Keratinocyte (primary cell): Measurements from ENCODE around the gene RERE. TPM values are rescaled to one million over a fixed set of nuclear protein-coding genes. Genes with fewer than 3 reads are reported as not detected.

Source experiments
- DNase-seq: peaks from one replicate; pipeline ENCODE4 v3.0.0-alpha.2; 2011; ENCODE audit warnings: low read depth, missing footprints, low spot score
- FAIRE-seq: peaks from 2 replicates; lab custom pipeline; 2011; peaks lifted over from hg19 to GRCh38; lab: Jason Lieb, UNC
- H2AFZ ChIP-seq: 2 replicates; pipeline ENCODE4 v1.6.0; 2012; ENCODE audit warnings: low read length, control low read depth, inconsistent platforms; ENCODE audit not compliant: control insufficient read depth
- H3K27ac ChIP-seq: 2 replicates; pipeline ENCODE4 v1.5.1; 2011; ENCODE audit warnings: low read length; ENCODE audit not compliant: control insufficient read depth, insufficient read depth
- H3K27me3 ChIP-seq: 3 replicates; pipeline ENCODE4 v1.6.0; 2011; ENCODE audit warnings: low read length; ENCODE audit not compliant: control insufficient read depth, insufficient read depth; ENCODE audit errors: extremely low read depth
- H3K36me3 ChIP-seq, 2 experiments: 2 replicates in 1 of 2; 3 replicates in 1 of 2; pipeline ENCODE4 v1.5.1; 2011; ENCODE audit warnings: low read length in 2 of 2, mild to moderate bottlenecking in 1 of 2; ENCODE audit not compliant: control insufficient read depth in 2 of 2, insufficient read depth in 2 of 2; ENCODE audit errors: extremely low read depth in 1 of 2
- H3K4me1 ChIP-seq: 3 replicates; pipeline ENCODE4 v1.5.1; 2011; ENCODE audit warnings: low read length; ENCODE audit not compliant: control insufficient read depth, insufficient read depth; ENCODE audit errors: extremely low read depth
- H3K4me2 ChIP-seq: 3 replicates; pipeline ENCODE4 v1.6.0; 2011; ENCODE audit warnings: low read depth, low read length; ENCODE audit not compliant: control insufficient read depth, insufficient read depth; ENCODE audit errors: extremely low read depth
- H3K4me3 ChIP-seq, 3 experiments: fragments of 200-600 bp in 1 of 3; sonication (generic) in 1 of 3; 2 replicates in 2 of 3; 3 replicates in 1 of 3; pipeline ENCODE4 v1.5.1; 2011 to 2016; ENCODE audit warnings: low read length in 3 of 3, mild to moderate bottlenecking in 3 of 3, control low read depth in 2 of 3, inconsistent platforms in 1 of 3, low read depth in 1 of 3, mixed read lengths in 1 of 3, mixed run types in 1 of 3, moderate library complexity in 1 of 3; ENCODE audit not compliant: control insufficient read depth in 2 of 3, insufficient read depth in 2 of 3; ENCODE audit errors: extremely low read depth in 1 of 3
- H3K79me2 ChIP-seq: 2 replicates; pipeline ENCODE4 v1.6.0; 2012; ENCODE audit warnings: low read length; ENCODE audit not compliant: control insufficient read depth, insufficient read depth
- H3K9ac ChIP-seq: 3 replicates; pipeline ENCODE4 v1.6.0; 2011; ENCODE audit warnings: low read length; ENCODE audit not compliant: control insufficient read depth, insufficient read depth; ENCODE audit errors: extremely low read depth
- H3K9me1 ChIP-seq: 3 replicates; pipeline ENCODE4 v1.6.0; 2011; ENCODE audit warnings: low read length; ENCODE audit not compliant: control insufficient read depth, insufficient read depth; ENCODE audit errors: extremely low read depth
- H3K9me3 ChIP-seq: 2 replicates; pipeline ENCODE4 v1.5.1; 2012; ENCODE audit warnings: low read depth, low read length; ENCODE audit not compliant: control insufficient read depth
- H4K20me1 ChIP-seq: 3 replicates; pipeline ENCODE4 v1.6.0; 2011; ENCODE audit warnings: low read length; ENCODE audit not compliant: control insufficient read depth, insufficient read depth; ENCODE audit errors: extremely low read depth
- CTCF ChIP-seq, 3 experiments: IDR thresholded peaks in 1 of 3; conservative IDR thresholded peaks in 1 of 3; optimal IDR thresholded peaks in 1 of 3; 2 replicates in 2 of 3; 3 replicates in 1 of 3; pipeline versions ENCODE3 to v1.5.1; 2011; ENCODE audit warnings: low read length in 3 of 3, mild to moderate bottlenecking in 3 of 3, moderate library complexity in 2 of 3, control low read depth in 1 of 3, inconsistent platforms in 1 of 3; ENCODE audit not compliant: insufficient read depth in 2 of 3; ENCODE audit errors: extremely low read depth in 1 of 3
- EZH2 ChIP-seq: IDR thresholded peaks from one replicate; pipeline ENCODE4 v1.6.1; 2012; ENCODE audit warnings: inconsistent platforms, mild to moderate bottlenecking, low read length, moderate library complexity
- dilution Hi-C: fragments of 300-500 bp; cut with MboI; formaldehyde crosslinking; loops from one replicate; pipeline ENCODE4 v1.7.0; 2020; ENCODE audit warnings: low sequenced_read_pairs; ENCODE audit not compliant: extremely low pct_ligation_motif_present
- polyA plus RNA-seq, 5 experiments: library from polyadenylated mRNA; depleted of rRNA in 3 of 5; stranded (reverse) in 3 of 5; stranded (forward) in 1 of 5; unstranded in 1 of 5; fragments of >200 nt; gene quantifications; 1 replicate in 1 of 5; 2 replicates in 3 of 5; 3 replicates in 1 of 5; pipeline versions ENCODE4 v1.2.1 to v1.2.3, GENCODE V29; 2011 to 2012; ENCODE audit warnings: missing spikeins in 2 of 5, low read depth in 1 of 5, low replicate concordance in 1 of 5

Gene RERE
- polyA plus RNA-seq, 1 donor (not counting 4 experiments of a cell fraction or from before 2014, with no cell fraction given) = 3.8 TPM

- no peak for FAIRE-seq
- peaks cover 2 to 3% of the 10 kb centered on the region in 2 experiments for H3K36me3 ChIP-seq
Measured at GRCh38 chr1:8540971-8541370, 276.5 kb downstream of the RERE start.

GRCh38 chr1:8540261-8540941 lies 277.0 kb downstream of the RERE start:
- peaks cover 26% of the 10 kb centered on the region for H3K4me1 ChIP-seq
- no peak overlapping the region for H2AFZ ChIP-seq
- H3K27me3 ChIP-seq = no peaks in the 10 kb centered on the region
- H3K36me3 ChIP-seq = peaks cover 2 to 3% of the 10 kb centered on the region in 2 experiments
- no peak for TF ChIP-seq EZH2
- no peak for TF ChIP-seq CTCF (optimal IDR thresholded peaks at IDR 0.05 in 1 of 3, IDR thresholded peaks at IDR 0.05 in 1 of 3, conservative IDR thresholded peaks at IDR 0.05 in 1 of 3; ENCODE audit: extremely low read depth in 1 of 3, insufficient read depth in 2 of 3, low read length in 3 of 3)
- FAIRE-seq (peak; percentile 48), DNase-seq (no peak)
- no peaks in the 10 kb centered on the region for H4K20me1 ChIP-seq
- no peaks in the 10 kb centered on the region for H3K79me2 ChIP-seq
- peak overlapping the region; percentile 53 for H3K9ac ChIP-seq
- no peaks in the 10 kb centered on the region for H3K9me3 ChIP-seq
- no peaks in the 10 kb centered on the region for H3K9me1 ChIP-seq
- dilution Hi-C loops = no loop called here
- H3K4me2 ChIP-seq = peak overlapping the region; percentile 45
- H3K4me3 ChIP-seq = no peak overlapping the region
- peak overlapping the region; percentile 91 for H3K27ac ChIP-seq

More at GRCh38 chr1:8540971-8541370, 276.5 kb downstream of the RERE start:
- no peak overlapping the region for H2AFZ ChIP-seq
- H3K4me1 ChIP-seq = peaks cover 26% of the 10 kb centered on the region
- H3K4me2 ChIP-seq = peak overlapping the region; percentile 45
- H3K27ac ChIP-seq = peak overlapping the region; percentile 91
- no peak for DNase-seq
- H3K9ac ChIP-seq = peak overlapping the region; percentile 53
- H3K79me2 ChIP-seq = no peaks in the 10 kb centered on the region
- no peaks in the 10 kb centered on the region for H3K9me1 ChIP-seq
- no peak overlapping the region for H3K4me3 ChIP-seq
- H3K9me3 ChIP-seq = no peaks in the 10 kb centered on the region
- TF ChIP-seq EZH2 (no peak), CTCF (optimal IDR thresholded peaks at IDR 0.05 in 1 of 3, IDR thresholded peaks at IDR 0.05 in 1 of 3, conservative IDR thresholded peaks at IDR 0.05 in 1 of 3; ENCODE audit: extremely low read depth in 1 of 3, insufficient read depth in 2 of 3, low read length in 3 of 3) (no peak)
- no peaks in the 10 kb centered on the region for H3K27me3 ChIP-seq
- dilution Hi-C loops = no loop called here
- H4K20me1 ChIP-seq = no peaks in the 10 kb centered on the region
